IMR-90 (cell line): ENCODE data around the gene PTGDS. TPM values are rescaled to one million over a fixed set of nuclear protein-coding genes. Genes with fewer than 3 reads are reported as not detected.

Experiments
- ATAC-seq: fragments of 200-7000 bp; cut with Tn5 transposase; 2 replicates; pipeline ENCODE4 v1.9.1; 2020; ENCODE audit warnings: low read depth, mild to moderate bottlenecking, moderate library complexity
- BruUV-seq: library from RNA; stranded (reverse); fragments of 400-500 nt; replicated peaks from 2 replicates; lab custom pipeline; 2021; lab: Mats Ljungman, UMichigan
- CTCF ChIA-PET: fragments of 300-600 bp; formaldehyde crosslinking; extraction: SDS; loops from one replicate; lab custom pipeline; 2021; ENCODE audit warnings: antibody characterized with exemption; lab: Yijun Ruan, JAX
- POLR2A ChIA-PET: fragments of 300-600 bp; sonication (Branson Sonifier 250); formaldehyde crosslinking; loops from one replicate; lab custom pipeline; 2022; ENCODE audit warnings: antibody characterized with exemption; ENCODE audit not compliant: unreplicated experiment; lab: Charles Lee
- DNase-seq: peaks from one replicate; pipeline ENCODE4 v3.0.0; 2013
- H2AFZ ChIP-seq: replicated peaks from 2 replicates; pipeline ENCODE3; 2013; ENCODE audit warnings: low read length, mild to moderate bottlenecking; ENCODE audit not compliant: poor library complexity
- H2AK5ac ChIP-seq: 2 replicates; pipeline ENCODE4 v1.6.1; 2013; ENCODE audit warnings: low read depth, low read length, inconsistent platforms
- H2AK9ac ChIP-seq: replicated peaks from 2 replicates; pipeline ENCODE3; 2013; ENCODE audit warnings: mild to moderate bottlenecking, low read depth, low read length, moderate library complexity; ENCODE audit not compliant: poor library complexity
- H2BK120ac ChIP-seq: 2 replicates; pipeline ENCODE4 v1.6.1; 2013; ENCODE audit warnings: low read depth, low read length, inconsistent platforms
- H2BK15ac ChIP-seq: 3 replicates; pipeline ENCODE4 v1.6.1; 2013; ENCODE audit warnings: low read depth, low read length, inconsistent platforms
- H2BK20ac ChIP-seq: 2 replicates; pipeline ENCODE4 v1.6.1; 2013; ENCODE audit warnings: low read depth, mild to moderate bottlenecking, inconsistent platforms, low read length, moderate library complexity
- H2BK5ac ChIP-seq: 2 replicates; pipeline ENCODE4 v1.6.1; 2013; ENCODE audit warnings: mild to moderate bottlenecking, low read depth, low read length, inconsistent platforms; ENCODE audit not compliant: poor library complexity, severe bottlenecking
- H3K14ac ChIP-seq: replicated peaks from 2 replicates; pipeline ENCODE4 v1.6.1; 2013; ENCODE audit warnings: low read depth, low read length, inconsistent platforms
- H3K18ac ChIP-seq: 2 replicates; pipeline ENCODE4 v1.6.1; 2013; ENCODE audit warnings: low read depth, low read length, control low read depth
- H3K23ac ChIP-seq: 2 replicates; pipeline ENCODE4 v1.6.1; 2013; ENCODE audit warnings: low read depth, low read length, inconsistent platforms
- H3K27ac ChIP-seq: 2 replicates; pipeline ENCODE4 v1.5.1; 2013; ENCODE audit warnings: mild to moderate bottlenecking, control low read depth, low read length; ENCODE audit not compliant: insufficient read depth
- H3K27me3 ChIP-seq: 2 replicates; pipeline ENCODE4 v1.6.1; 2013; ENCODE audit warnings: low read length; ENCODE audit not compliant: control insufficient read depth, insufficient read depth
- H3K36me3 ChIP-seq: 2 replicates; pipeline ENCODE4 v1.6.1; 2013; ENCODE audit warnings: low read length, mixed read lengths; ENCODE audit not compliant: control insufficient read depth, insufficient read depth
- H3K4ac ChIP-seq: 2 replicates; pipeline ENCODE4 v1.6.1; 2013; ENCODE audit warnings: low read depth, low read length, inconsistent platforms
- H3K4me1 ChIP-seq: 2 replicates; pipeline ENCODE4 v1.6.1; 2013; ENCODE audit warnings: low read length, mixed read lengths; ENCODE audit not compliant: control insufficient read depth, insufficient read depth
- H3K4me2 ChIP-seq: 2 replicates; pipeline ENCODE4 v1.6.1; 2013; ENCODE audit warnings: low read depth, mild to moderate bottlenecking, control low read depth, low read length, moderate library complexity
- H3K4me3 ChIP-seq: 2 replicates; pipeline ENCODE4 v1.5.1; 2013; ENCODE audit warnings: low read depth, mild to moderate bottlenecking, control low read depth, low read length, moderate library complexity; ENCODE audit not compliant: insufficient read depth
- H3K56ac ChIP-seq: 2 replicates; pipeline ENCODE4 v1.6.1; 2013; ENCODE audit warnings: low read length, inconsistent platforms; ENCODE audit not compliant: insufficient read depth; ENCODE audit errors: extremely low read depth
- H3K79me1 ChIP-seq, 2 experiments: 2 replicates each; pipeline ENCODE4 v1.6.1; 2013; ENCODE audit warnings: low read length in 2 of 2, inconsistent platforms in 1 of 2, low read depth in 1 of 2
- H3K9ac ChIP-seq: 2 replicates; pipeline ENCODE4 v1.6.1; 2013; ENCODE audit warnings: low read depth, low read length, control low read depth
- H3K9me1 ChIP-seq: 2 replicates; pipeline ENCODE4 v1.6.1; 2013; ENCODE audit warnings: low read length, inconsistent platforms; ENCODE audit not compliant: insufficient read depth
- H3K9me3 ChIP-seq: 2 replicates; pipeline ENCODE4 v1.6.1; 2013; ENCODE audit warnings: low read length; ENCODE audit not compliant: control insufficient read depth, insufficient read depth
- H4K20me1 ChIP-seq: 2 replicates; pipeline ENCODE4 v1.6.1; 2013; ENCODE audit warnings: low read length, inconsistent platforms; ENCODE audit not compliant: insufficient read depth
- H4K5ac ChIP-seq: 2 replicates; pipeline ENCODE4 v1.6.1; 2013; ENCODE audit warnings: mild to moderate bottlenecking, low read depth, low read length, control low read depth
- H4K8ac ChIP-seq, 2 experiments: 2 replicates each; pipeline ENCODE4 v1.6.1; 2013; ENCODE audit warnings: low read depth in 2 of 2, low read length in 2 of 2, control low read depth in 1 of 2, inconsistent platforms in 1 of 2
- H4K91ac ChIP-seq: 2 replicates; pipeline ENCODE4 v1.6.1; 2013; ENCODE audit warnings: low read depth, low read length, inconsistent platforms; ENCODE audit not compliant: insufficient read depth
- MAZ ChIP-seq: IDR thresholded peaks from 2 replicates; pipeline ENCODE4 v1.6.1; 2012; ENCODE audit warnings: low read depth, mild to moderate bottlenecking, low read length, improper control_type of control experiment, moderate library complexity, borderline replicate concordance
- MXI1 ChIP-seq: IDR thresholded peaks from 2 replicates; pipeline ENCODE4 v1.6.1; 2012; ENCODE audit warnings: low read depth, mild to moderate bottlenecking, low read length, moderate library complexity, borderline replicate concordance
- RAD21 ChIP-seq: IDR thresholded peaks from 2 replicates; pipeline ENCODE4 v1.6.1; 2012; ENCODE audit warnings: low read length, improper control_type of control experiment
- RFX5 ChIP-seq: IDR thresholded peaks from 2 replicates; pipeline ENCODE4 v1.8.0; 2012; ENCODE audit warnings: low read depth, mild to moderate bottlenecking, low read length, moderate library complexity
- SMC3 ChIP-seq: fragments of 150-350 bp; IDR thresholded peaks from 2 replicates; pipeline ENCODE4 v1.6.1; 2016; ENCODE audit warnings: low read depth, mild to moderate bottlenecking, antibody characterized with exemption, low read length, moderate library complexity
- WGBS, 2 experiments: methylation state at CpG; one replicate each; pipeline versions ENCODE4 v1.1.5 to v1.1.7; 2013; ENCODE audit warnings: missing lambda C conversion rate in 2 of 2; ENCODE audit not compliant: insufficient read length in 1 of 2; ENCODE audit errors: extremely low coverage in 2 of 2; 5-methylcytosine and 5-hydroxymethylcytosine counted together
- dilution Hi-C: fragments of 300-500 bp; cut with HindIII; formaldehyde crosslinking; loops from one replicate; pipeline ENCODE4 v1.14.3; 2018; ENCODE audit warnings: low sequenced_read_pairs; ENCODE audit not compliant: unreplicated experiment
- in situ Hi-C: fragments of 300-500 bp; cut with MboI; formaldehyde crosslinking; loops from 3 replicates; pipeline ENCODE4 v1.14.3; 2019; ENCODE audit warnings: low sequenced_read_pairs, inconsistent platforms, mixed read lengths
- intact Hi-C: fragments of 100-400 bp; cut with micrococcal nuclease; formaldehyde crosslinking; loops from 2 replicates; pipeline ENCODE4 v1.10.0; 2022
- polyA plus RNA-seq, 3 experiments: library from polyadenylated mRNA; depleted of rRNA; stranded (reverse); fragments of >200 nt; gene quantifications; 2 replicates each; pipeline ENCODE4 v1.2.3, GENCODE V29; 2012; ENCODE audit warnings: low replicate concordance in 1 of 3
- total RNA-seq: library from RNA; depleted of rRNA; stranded (reverse); fragments of >200 nt; gene quantifications from 2 replicates; pipeline ENCODE4 v1.2.3, GENCODE V29; 2012
- TF ChIP-seq, protein P1 (sequence below): conservative IDR thresholded peaks from 2 replicates; pipeline ENCODE4 v1.5.1; 2012; ENCODE audit warnings: mild to moderate bottlenecking, low read depth, low read length, improper control_type of control experiment

The PTGDS gene
- total and polyA plus RNA-seq, 2 of the 4 experiments (the other 2 are of a cell fraction): 1.2 TPM; not detected in 1

- peak; percentile 83 for ATAC-seq
- peak overlapping the region; percentile 19; the same call in 1 of the 2 replicates for H3K18ac ChIP-seq
- intact Hi-C loops: loop anchor here (1.0 to 2.0 kb wide), 2 partner anchors 22 to 241 kb away; no protein-coding TSS in a partner anchor
- peak overlapping the region; percentile 64 for H3K9ac ChIP-seq
- no peak overlapping the region for H3K4ac ChIP-seq
- H3K4me3 ChIP-seq: peak overlapping the region; percentile 88
- BruUV-seq: no TSS peak
- no peak overlapping the region for H3K56ac ChIP-seq
- peak; percentile 11 for DNase-seq
- 2% methylated on average over 54 of the region's 98 CpGs; no CpG with 5 or more reads in 1 of the 2 experiments for WGBS, 2 experiments
- peaks cover 5% of the 10 kb centered on the region for H3K4me1 ChIP-seq
- in situ Hi-C loops: no loop called here
- no peak overlapping the region for H4K91ac ChIP-seq
- peak overlapping the region; percentile 85 for H3K4me2 ChIP-seq
- H3K9me3 ChIP-seq: no peaks in the 10 kb centered on the region
- H3K14ac ChIP-seq: no peak overlapping the region
- peak overlapping the region; percentile 92 for H2AFZ ChIP-seq
- 0 out of 2 replicates have a peak overlapping the region, but pooled peaks have one; percentile 23 for H2BK120ac ChIP-seq
- H3K79me1 ChIP-seq: peaks cover 0 to 7% of the 10 kb centered on the region in 2 experiments; a peak in 2 of 4 replicates
- no peaks in the 10 kb centered on the region; the same call in 1 of the 2 replicates for H4K20me1 ChIP-seq
- H2BK20ac ChIP-seq: no peak overlapping the region
- H4K5ac ChIP-seq: peak overlapping the region; percentile 6; the same call in 1 of the 2 replicates
- peak overlapping the region in 1 of 2 experiments; percentile 39; a peak in 1 of 4 replicates for H4K8ac ChIP-seq
- ChIA-PET CTCF (interaction anchor here (0.6 to 1.4 kb wide), 10 partner anchors 18 to 239 kb away, joined by 3 to 9 read pairs (median 3); partner anchors contain the start of genes AJM1, NPDC1 and PAXX), POLR2A (no interaction called here)
- TF ChIP-seq RFX5 (no peak), MXI1 (no peak), MAZ (peak; percentile 57; the same call in 1 of the 2 replicates), SMC3 (no peak), RAD21 (0 out of 2 replicates have a peak, but pooled peaks have one; percentile 3)
- TF ChIP-seq, protein P1, sequence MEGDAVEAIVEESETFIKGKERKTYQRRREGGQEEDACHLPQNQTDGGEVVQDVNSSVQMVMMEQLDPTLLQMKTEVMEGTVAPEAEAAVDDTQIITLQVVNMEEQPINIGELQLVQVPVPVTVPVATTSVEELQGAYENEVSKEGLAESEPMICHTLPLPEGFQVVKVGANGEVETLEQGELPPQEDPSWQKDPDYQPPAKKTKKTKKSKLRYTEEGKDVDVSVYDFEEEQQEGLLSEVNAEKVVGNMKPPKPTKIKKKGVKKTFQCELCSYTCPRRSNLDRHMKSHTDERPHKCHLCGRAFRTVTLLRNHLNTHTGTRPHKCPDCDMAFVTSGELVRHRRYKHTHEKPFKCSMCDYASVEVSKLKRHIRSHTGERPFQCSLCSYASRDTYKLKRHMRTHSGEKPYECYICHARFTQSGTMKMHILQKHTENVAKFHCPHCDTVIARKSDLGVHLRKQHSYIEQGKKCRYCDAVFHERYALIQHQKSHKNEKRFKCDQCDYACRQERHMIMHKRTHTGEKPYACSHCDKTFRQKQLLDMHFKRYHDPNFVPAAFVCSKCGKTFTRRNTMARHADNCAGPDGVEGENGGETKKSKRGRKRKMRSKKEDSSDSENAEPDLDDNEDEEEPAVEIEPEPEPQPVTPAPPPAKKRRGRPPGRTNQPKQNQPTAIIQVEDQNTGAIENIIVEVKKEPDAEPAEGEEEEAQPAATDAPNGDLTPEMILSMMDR: peak; percentile 40
- H2BK5ac ChIP-seq: no peak overlapping the region
- H3K36me3 ChIP-seq: no peaks in the 10 kb centered on the region
- H3K9me1 ChIP-seq: peaks cover 4% of the 10 kb centered on the region; the same call in 1 of the 2 replicates
- peak overlapping the region; percentile 90 for H2AK9ac ChIP-seq
- H3K27ac ChIP-seq: no peak overlapping the region; the same call in 1 of the 2 replicates
- no peak overlapping the region for H2BK15ac ChIP-seq
- H3K23ac ChIP-seq: peak overlapping the region; percentile 59; the same call in 1 of the 2 replicates
- dilution Hi-C loops: no loop called here
- no peaks in the 10 kb centered on the region; the same call in 1 of the 2 replicates for H3K27me3 ChIP-seq
- peak overlapping the region; percentile 30; the same call in 1 of the 2 replicates for H2AK5ac ChIP-seq
These were observed 51.2 kb downstream of the PTGDS start for GRCh38 chr9:137028263-137029057.
